SK-N-MC (cell line): Measurements from ENCODE around the gene KRT34.
"Not testable (repeated sequence)": the region's sequence is repeated elsewhere in the genome, so short reads cannot be mapped to it uniquely, and the experiment has no call there.

ENCODE experiments used
- DNase-seq: peaks from one replicate; pipeline ENCODE4 v3.0.0-alpha.2; 2011; ENCODE audit warnings: low read depth, low spot score
- H3K27ac ChIP-seq: fragments of 200-600 bp; sonication (generic); 2 replicates; pipeline ENCODE4 v1.5.1; 2016; ENCODE audit warnings: mixed run types
- H3K36me3 ChIP-seq: fragments of 200-600 bp; sonication (generic); 2 replicates; pipeline ENCODE4 v1.6.1; 2017; ENCODE audit warnings: antibody characterized with exemption, low read length, mixed read lengths; ENCODE audit not compliant: insufficient read depth
- H3K4me3 ChIP-seq: fragments of 200-600 bp; sonication (generic); 2 replicates; pipeline ENCODE4 v1.5.1; 2016
- H3K9ac ChIP-seq: fragments of 200-600 bp; sonication (generic); 2 replicates; pipeline ENCODE4 v1.8.0; 2017; ENCODE audit warnings: mixed run types, mixed read lengths; ENCODE audit not compliant: insufficient read length
- H3K9me3 ChIP-seq: fragments of 200-600 bp; sonication (generic); 2 replicates; pipeline ENCODE4 v1.6.1; 2017; ENCODE audit warnings: low read depth, mild to moderate bottlenecking, antibody characterized with exemption, low read length, moderate library complexity, mixed read lengths
- EZH2 ChIP-seq: fragments of 200-600 bp; sonication (generic); IDR thresholded peaks from one replicate; pipeline ENCODE4 v1.6.1; 2017; ENCODE audit warnings: antibody characterized with exemption
- FOXP2 ChIP-seq: optimal IDR thresholded peaks from 2 replicates; pipeline ENCODE3; 2011; ENCODE audit warnings: mild to moderate bottlenecking, moderate library complexity; ENCODE audit not compliant: insufficient read depth; ENCODE audit errors: extremely low read length, control extremely low read depth
- POLR2AphosphoS5 ChIP-seq: IDR thresholded peaks from 2 replicates; pipeline ENCODE4 v1.6.1; 2012; ENCODE audit warnings: mild to moderate bottlenecking, low read depth, low read length, borderline replicate concordance

The KRT34 gene

DNA sequence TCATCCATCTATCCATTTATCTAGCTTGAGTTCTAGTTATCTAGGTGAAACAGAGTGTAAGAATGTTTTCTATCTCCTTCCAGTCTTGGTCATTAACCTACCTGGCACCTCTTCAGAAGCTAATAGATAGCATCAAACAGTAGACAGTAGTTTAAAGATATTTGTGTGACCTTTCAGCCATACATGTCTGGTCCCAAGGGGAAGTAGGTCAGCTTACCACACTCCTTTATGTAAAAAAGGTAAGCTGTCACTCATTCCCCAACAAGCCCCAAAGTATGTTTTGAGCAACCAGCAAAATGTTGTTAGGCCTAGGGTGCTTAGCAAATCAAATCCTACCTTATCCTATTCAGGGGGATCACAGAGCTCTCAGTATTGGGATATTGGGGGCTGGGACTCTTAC lies 16.0 kb downstream of the KRT34 start:
- DNase-seq, result no peak
- H3K27ac ChIP-seq, result no peak overlapping the region
- TF ChIP-seq EZH2, result no peak
- TF ChIP-seq FOXP2, result no peak
- no peak for TF ChIP-seq POLR2AphosphoS5
- no peaks in the 10 kb centered on the region for H3K9me3 ChIP-seq
- H3K4me3 ChIP-seq, result no peak overlapping the region
- H3K36me3 ChIP-seq, result no peaks in the 10 kb centered on the region
- H3K9ac ChIP-seq, result no peak overlapping the region

DNA sequence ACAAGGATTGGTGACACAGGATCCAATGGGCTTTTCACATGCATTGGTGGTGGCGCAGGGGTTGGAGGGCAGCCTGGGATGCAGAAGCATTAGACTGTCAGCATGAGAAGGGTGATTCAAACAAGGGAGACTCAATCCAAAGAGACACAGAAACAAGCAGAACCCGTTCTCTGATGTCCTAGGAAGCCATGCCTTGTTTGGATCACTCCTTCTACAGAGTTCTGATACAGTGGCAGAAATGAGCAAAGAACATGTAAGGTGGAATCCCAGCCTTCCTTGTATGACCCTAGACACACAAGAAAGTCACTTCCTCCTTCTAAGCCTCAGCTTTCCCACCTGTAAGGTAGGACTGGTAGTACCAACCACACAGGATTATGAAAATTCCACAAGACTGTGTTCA lies 18.2 kb downstream of the KRT34 start:
- Histone ChIP-seq H3K9me3 (no peaks in the 10 kb centered on the region), H3K9ac (no peak overlapping the region), H3K36me3 (no peaks in the 10 kb centered on the region), H3K27ac (no peak overlapping the region), H3K4me3 (no peak overlapping the region)
- no peak for TF ChIP-seq FOXP2
- TF ChIP-seq EZH2, result no peak
- TF ChIP-seq POLR2AphosphoS5, result no peak
- no peak for DNase-seq

DNA sequence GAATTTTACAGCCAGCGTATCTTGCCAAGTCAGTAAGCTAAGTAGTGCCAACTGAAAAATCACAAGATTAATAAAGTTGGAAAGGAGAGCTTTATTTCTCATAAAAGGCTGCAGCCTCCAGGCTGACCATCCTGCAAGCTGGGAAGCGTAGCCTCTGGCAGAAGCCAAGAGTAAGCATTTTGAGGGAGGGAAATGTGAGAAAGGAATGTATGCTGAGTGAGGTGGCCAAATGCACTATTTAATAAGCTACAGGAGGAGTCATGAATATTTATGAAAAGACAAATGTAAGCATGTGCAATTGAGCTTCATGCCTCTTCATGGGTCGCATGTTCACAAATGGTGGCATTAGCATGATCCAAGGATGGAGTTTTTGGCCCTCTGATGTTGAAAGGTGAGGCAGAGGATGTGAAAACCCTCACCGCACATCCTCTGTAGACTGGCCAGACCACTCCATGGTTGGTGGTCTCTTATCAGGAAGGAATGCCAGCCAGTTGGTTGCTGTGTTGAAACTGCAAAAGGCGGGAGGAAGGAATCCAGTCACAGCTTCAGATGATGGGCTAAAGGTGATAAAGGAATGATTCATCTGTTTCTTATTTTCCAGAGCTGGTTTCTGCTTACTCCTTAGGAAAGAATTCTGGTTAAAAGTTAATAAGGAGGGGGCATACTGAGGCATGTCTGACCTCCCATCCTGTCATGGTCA lies 21.7 kb downstream of the KRT34 start:
- DNase-seq, result no peak
- H3K36me3 ChIP-seq, result no peaks in the 10 kb centered on the region
- no peak overlapping the region for H3K4me3 ChIP-seq
- H3K27ac ChIP-seq, result 0 out of 2 replicates have a peak overlapping the region, but pooled peaks have one; percentile 17
- H3K9me3 ChIP-seq, result no peaks in the 10 kb centered on the region
- H3K9ac ChIP-seq, result no peak overlapping the region
- TF ChIP-seq POLR2AphosphoS5 (no peak), FOXP2 (no peak)

DNA sequence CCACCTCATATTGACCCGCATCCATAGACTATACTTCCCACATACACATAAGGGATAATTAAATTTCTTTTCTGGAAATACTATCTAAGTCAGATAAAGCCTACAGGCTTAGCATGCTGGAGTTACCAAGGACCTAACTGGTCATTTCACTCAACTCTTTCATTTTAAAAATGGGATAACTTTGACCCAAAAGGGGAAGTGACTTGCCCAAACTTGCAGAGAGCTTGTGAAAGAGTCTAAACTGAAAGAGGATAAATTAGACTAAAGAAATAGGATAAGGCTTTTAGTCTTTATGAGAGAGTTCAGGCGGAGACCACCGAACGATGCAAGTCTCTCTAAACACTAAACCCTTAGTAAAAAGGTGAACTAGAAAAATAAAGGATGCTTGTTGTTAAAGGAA lies 27.6 kb downstream of the KRT34 start:
- TF ChIP-seq POLR2AphosphoS5 (no peak), FOXP2 (no peak), EZH2 (no peak)

DNA sequence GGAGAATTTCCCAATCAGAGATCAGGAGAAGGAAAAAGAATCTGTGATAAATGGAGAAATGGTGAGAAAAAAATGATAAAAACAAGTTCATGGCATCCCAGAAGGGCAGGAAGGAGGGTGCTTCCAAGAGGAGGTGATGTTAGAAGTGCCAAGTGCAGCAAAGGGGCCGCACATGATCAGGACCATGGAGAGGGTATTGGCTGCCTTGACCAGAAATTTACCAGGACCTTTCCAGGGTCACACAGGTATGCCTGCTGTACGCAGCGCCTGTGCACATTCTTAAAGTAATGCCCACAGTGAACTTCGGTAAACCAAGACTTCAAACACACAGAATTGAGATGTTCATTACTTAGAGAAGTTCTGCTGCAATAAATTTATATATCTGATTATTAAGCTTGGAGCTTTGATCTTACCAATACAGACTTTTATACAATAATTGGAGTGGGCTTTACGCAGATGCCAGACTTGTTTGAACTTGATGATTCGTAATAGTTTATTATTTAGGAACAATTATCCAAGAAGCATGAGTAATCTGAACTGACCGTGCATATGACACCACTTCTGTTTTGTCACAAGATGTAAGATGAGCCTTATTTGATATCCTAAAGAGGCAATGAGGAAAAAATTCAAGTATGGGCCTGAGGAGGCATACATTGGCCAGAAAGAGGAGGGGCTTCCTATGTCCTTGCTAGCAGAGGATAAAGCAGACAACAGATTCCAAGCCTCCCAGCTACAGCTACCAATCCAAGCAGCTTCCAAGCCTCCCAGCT lies 29.3 kb downstream of the KRT34 start:
- no peak overlapping the region for H3K9ac ChIP-seq
- no peak for DNase-seq
- H3K9me3 ChIP-seq, result no peaks in the 10 kb centered on the region
- no peak overlapping the region for H3K27ac ChIP-seq
- TF ChIP-seq FOXP2 (no peak), POLR2AphosphoS5 (no peak), EZH2 (no peak)
- no peak overlapping the region for H3K4me3 ChIP-seq
- H3K36me3 ChIP-seq, result no peaks in the 10 kb centered on the region

More for the DNA sequence above, 27.6 kb downstream of the KRT34 start:
- Histone ChIP-seq H3K27ac (no peak overlapping the region), H3K4me3 (no peak overlapping the region), H3K9ac (no peak overlapping the region), H3K36me3 (no peaks in the 10 kb centered on the region), H3K9me3 (no peaks in the 10 kb centered on the region)
- DNase-seq, result no peak

DNA sequence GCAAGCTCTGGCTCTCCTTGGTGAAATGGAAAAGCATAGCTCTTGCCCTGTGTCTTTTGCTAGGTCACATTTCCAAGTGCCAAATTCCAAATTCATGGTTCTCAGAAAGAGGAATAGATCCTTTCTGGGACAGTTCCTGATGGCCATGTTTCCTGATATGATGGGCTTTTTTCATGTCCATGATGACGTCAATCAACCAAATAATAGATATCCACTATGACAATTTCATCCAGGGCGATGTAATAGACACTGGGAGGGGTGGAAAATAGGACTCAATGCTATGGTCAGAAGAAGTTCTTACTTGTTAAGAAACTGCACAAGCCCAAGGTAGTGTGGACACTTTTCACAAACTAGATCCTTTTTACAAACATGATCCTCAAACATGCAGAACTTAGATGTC lies 30.9 kb downstream of the KRT34 start:
- TF ChIP-seq EZH2, result no peak
- no peak for TF ChIP-seq POLR2AphosphoS5
- no peak for TF ChIP-seq FOXP2
- Histone ChIP-seq H3K27ac (no peak overlapping the region), H3K9me3 (no peaks in the 10 kb centered on the region), H3K4me3 (no peak overlapping the region), H3K36me3 (no peaks in the 10 kb centered on the region), H3K9ac (no peak overlapping the region)
- no peak for DNase-seq

DNA sequence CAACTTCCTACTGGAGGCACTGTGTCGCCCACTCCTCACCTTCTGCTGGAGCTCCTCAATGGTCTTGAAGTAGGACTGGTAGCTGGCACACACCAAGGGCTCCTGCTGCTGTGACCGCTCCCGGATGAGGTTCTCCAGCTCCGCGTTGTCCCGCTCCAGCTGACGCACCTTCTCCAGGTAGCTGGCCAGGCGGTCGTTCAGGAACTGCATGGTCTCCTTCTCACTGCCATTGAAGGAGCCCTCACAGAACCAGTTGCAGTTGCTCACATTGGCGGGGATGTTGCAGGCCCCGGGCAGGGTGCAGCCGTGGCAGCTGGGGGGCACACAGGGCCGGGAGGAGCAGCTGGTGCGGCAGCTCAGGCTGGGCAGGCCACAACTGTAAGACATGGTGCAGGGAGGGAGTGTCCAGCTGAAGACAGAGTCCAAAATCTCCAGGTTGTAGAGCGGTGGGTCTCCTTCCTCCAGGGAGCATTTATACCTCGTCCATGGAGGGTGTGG lies 31.7 kb downstream of the KRT34 start, which contains the start of gene KRT33A:
KRT33A (minus strand) TSS at position 448 of the 498 bp plus-strand sequence; CDS start at position 387, 61 bp downstream.
- not testable (repeated sequence) for H3K27ac ChIP-seq, H3K9me3 ChIP-seq, H3K9ac ChIP-seq, H3K4me3 ChIP-seq, H3K36me3 ChIP-seq, DNase-seq

DNA sequence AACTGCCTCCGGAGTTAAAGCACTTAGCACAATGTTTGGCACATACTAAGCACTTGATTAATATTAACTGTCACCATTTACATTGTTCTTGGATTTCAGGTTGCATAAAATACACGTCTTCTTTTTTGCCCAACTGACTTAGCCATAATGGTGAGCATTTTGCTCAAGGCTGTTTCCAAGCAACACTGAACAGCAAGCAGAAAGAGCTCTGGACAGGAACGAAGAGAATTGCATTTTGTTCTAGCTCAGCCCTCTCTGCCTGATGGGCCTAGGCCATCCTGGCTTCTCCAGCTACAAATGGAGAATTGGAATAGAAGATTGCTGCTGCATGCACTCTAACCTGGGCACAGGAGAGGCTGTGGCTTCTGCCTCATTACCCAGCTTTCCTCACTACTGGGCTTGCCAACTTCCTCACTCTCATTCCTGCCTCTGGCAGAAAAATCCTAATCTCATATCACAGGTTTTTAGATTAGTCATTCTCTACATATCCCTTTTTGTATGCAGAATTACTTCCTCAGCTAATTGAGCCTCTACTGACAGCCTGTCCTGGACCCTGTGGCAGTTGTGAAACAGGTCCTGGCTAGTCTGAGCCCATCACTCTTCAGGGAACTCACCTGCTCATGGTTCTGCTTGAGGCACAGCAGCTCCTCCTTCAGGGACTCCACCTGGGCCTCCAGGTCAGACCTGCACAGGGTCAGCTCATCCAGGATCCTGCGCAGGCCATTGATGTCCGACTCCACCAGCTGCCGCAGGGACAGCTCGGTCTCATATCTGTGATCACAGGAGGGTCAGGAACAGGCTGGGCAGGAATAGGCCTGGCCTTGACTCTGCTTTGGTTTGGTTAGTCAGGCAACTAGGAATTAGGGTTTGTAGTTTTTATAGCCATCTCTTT lies 34.0 kb downstream of the KRT34 start:
- H3K27ac ChIP-seq, result no peak overlapping the region
- DNase-seq, result no peak
- H3K36me3 ChIP-seq, result no peaks in the 10 kb centered on the region
- no peaks in the 10 kb centered on the region for H3K9me3 ChIP-seq
- no peak overlapping the region for H3K4me3 ChIP-seq
- TF ChIP-seq POLR2AphosphoS5 (no peak), FOXP2 (no peak), EZH2 (no peak)
- H3K9ac ChIP-seq, result no peak overlapping the region

DNA sequence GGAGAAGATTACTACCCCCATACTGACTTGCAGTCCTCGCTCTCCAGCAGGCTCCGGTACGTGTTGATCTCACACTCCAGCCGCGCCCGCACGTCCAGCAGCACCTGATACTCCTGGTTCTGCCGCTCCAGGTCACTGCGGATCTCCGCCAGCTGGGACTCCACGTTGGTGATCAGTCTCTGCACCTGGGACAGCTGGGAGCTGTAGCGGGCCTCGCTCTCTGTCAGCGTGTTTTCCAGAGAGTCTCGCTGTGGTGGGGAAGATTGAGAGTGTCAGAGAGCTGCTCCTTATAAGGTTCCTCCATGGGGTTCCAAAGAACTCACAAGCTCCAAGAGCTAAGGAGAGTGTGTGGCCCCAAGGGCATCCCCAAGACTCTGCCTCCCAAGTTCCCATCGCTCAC lies 35.7 kb downstream of the KRT34 start:
- not testable (repeated sequence) for H3K36me3 ChIP-seq, H3K9ac ChIP-seq, DNase-seq, H3K27ac ChIP-seq, H3K4me3 ChIP-seq, H3K9me3 ChIP-seq
